HG03159 (cell line): ENCODE data around the gene LCE3A.
"Not testable (repeated sequence)": the region's sequence is repeated elsewhere in the genome, so short reads cannot be mapped to it uniquely, and the experiment has no call there.

Experiments
- ATAC-seq: cut with Tn5 transposase; IDR thresholded peaks from one replicate; pipeline ENCODE4 v1.9.1; 2021; ENCODE audit warnings: mild to moderate bottlenecking, moderate library complexity; ENCODE audit not compliant: unreplicated experiment

The LCE3A gene

GRCh38 chr1:152622803-152623202, at the start of gene LCE3A:
Gene LCE3A (minus strand): TSS chr1:152623103. CDS start chr1:152623103, 0 bp downstream.
- no peak for ATAC-seq

- ATAC-seq, result no peak
These were observed 44.7 kb upstream of the LCE3A start for GRCh38 chr1:152667648-152668047.

GRCh38 chr1:152666171-152666570, 43.3 kb upstream of the LCE3A start:
- ATAC-seq, result not testable (repeated sequence)

- ATAC-seq, result no peak
These were observed 40.2 kb upstream of the LCE3A start, which contains the start of gene LCE2D for GRCh38 chr1:152663098-152663497. Gene LCE2D (plus strand): TSS chr1:152663380. CDS start chr1:152664106, 726 bp downstream.

GRCh38 chr1:152658649-152659048, 35.7 kb upstream of the LCE3A start:
- ATAC-seq, result no peak

- ATAC-seq, result no peak
These were observed 34.8 kb upstream of the LCE3A start for GRCh38 chr1:152657677-152658076.

GRCh38 chr1:152656459-152656858, 33.6 kb upstream of the LCE3A start:
- no peak for ATAC-seq

- no peak for ATAC-seq
These were observed 31.2 kb upstream of the LCE3A start for GRCh38 chr1:152654110-152654509.

GRCh38 chr1:152646656-152647055, 23.8 kb upstream of the LCE3A start:
- ATAC-seq, result no peak

- ATAC-seq, result no peak
These were observed 22.2 kb upstream of the LCE3A start for GRCh38 chr1:152645146-152645545.

GRCh38 chr1:152643945-152644344, 21.0 kb upstream of the LCE3A start:
- ATAC-seq, result no peak

- no peak for ATAC-seq
These were observed 17.4 kb upstream of the LCE3A start for GRCh38 chr1:152640351-152640750.

GRCh38 chr1:152630596-152630995, 7.7 kb upstream of the LCE3A start:
- no peak for ATAC-seq

- ATAC-seq, result no peak
These were observed 3.8 kb upstream of the LCE3A start for GRCh38 chr1:152626744-152627143.

GRCh38 chr1:152623203-152623844, 421 bp upstream of the LCE3A start:
- no peak for ATAC-seq

GRCh38 chr1:152621993-152622392, 910 bp downstream of the LCE3A start:
- no peak for ATAC-seq

- no peak for ATAC-seq
These were observed 9.4 kb downstream of the LCE3A start, which contains the start of gene LCE3B for GRCh38 chr1:152613511-152613910. Gene LCE3B (plus strand): TSS chr1:152613811. CDS start chr1:152613811, 0 bp downstream.

GRCh38 chr1:152599934-152600333, 23.0 kb downstream of the LCE3A start, which contains the start of gene LCE3C:
Gene LCE3C (plus strand): TSS chr1:152600234. CDS start chr1:152600732, 498 bp downstream.
- ATAC-seq, result no peak

GRCh38 chr1:152596986-152597385, 25.9 kb downstream of the LCE3A start:
- ATAC-seq, result no peak

GRCh38 chr1:152585586-152585985, 37.3 kb downstream of the LCE3A start:
- no peak for ATAC-seq

- no peak for ATAC-seq
These were observed 40.3 kb downstream of the LCE3A start for GRCh38 chr1:152582647-152583046.

- ATAC-seq, result no peak
These were observed 42.5 kb downstream of the LCE3A start, which contains the start of gene LCE3D for GRCh38 chr1:152580433-152580832. Gene LCE3D (minus strand): TSS chr1:152580516. CDS start chr1:152579936, 580 bp downstream.

GRCh38 chr1:152579526-152579925, 43.4 kb downstream of the LCE3A start:
- not testable (repeated sequence) for ATAC-seq
